Endodermal cell (in vitro differentiated cells): ENCODE data around the gene KRTAP4-4. TPM values are rescaled to one million over a fixed set of nuclear protein-coding genes. Genes with fewer than 3 reads are reported as not detected.
"Not testable (repeated sequence)": the region's sequence is repeated elsewhere in the genome, so short reads cannot be mapped to it uniquely, and the experiment has no call there.

Source experiments
- DNase-seq: peaks from one replicate; pipeline ENCODE4 v3.0.0-alpha.2; 2017
- H3K27ac ChIP-seq: 2 replicates; pipeline ENCODE4 v1.5.1; 2013; ENCODE audit warnings: mild to moderate bottlenecking, low read depth, low read length, moderate library complexity
- H3K27me3 ChIP-seq: 2 replicates; pipeline ENCODE4 v1.6.1; 2013; ENCODE audit warnings: mild to moderate bottlenecking, low read length, moderate library complexity; ENCODE audit not compliant: insufficient read depth, control insufficient read depth, poor library complexity, severe bottlenecking
- H3K36me3 ChIP-seq: 2 replicates; pipeline ENCODE4 v1.7.0; 2013; ENCODE audit warnings: mild to moderate bottlenecking, low read length, moderate library complexity; ENCODE audit not compliant: control insufficient read depth, insufficient read depth
- H3K4me1 ChIP-seq: one replicate; pipeline ENCODE4 v1.7.0; 2013; ENCODE audit warnings: low read length; ENCODE audit not compliant: control insufficient read depth, insufficient read depth
- H3K4me3 ChIP-seq: 2 replicates; pipeline ENCODE4 v1.5.1; 2013; ENCODE audit warnings: mild to moderate bottlenecking, low read length, moderate library complexity
- H3K9ac ChIP-seq: 2 replicates; pipeline ENCODE4 v1.6.1; 2013; ENCODE audit warnings: mild to moderate bottlenecking, low read length, moderate library complexity; ENCODE audit not compliant: poor library complexity, severe bottlenecking; ENCODE audit errors: extremely low read depth
- H3K9me3 ChIP-seq: 2 replicates; pipeline ENCODE4 v1.6.1; 2013; ENCODE audit warnings: mild to moderate bottlenecking, low read length, moderate library complexity; ENCODE audit not compliant: control insufficient read depth
- H3K27ac Mint-ChIP-seq: 2 replicates; pipeline ENCODE4 v1.8.0; 2020; ENCODE audit warnings: mixed read lengths
- H3K27me3 Mint-ChIP-seq: 2 replicates; pipeline ENCODE4 v1.8.0; 2021; ENCODE audit warnings: mild to moderate bottlenecking, mixed read lengths; ENCODE audit not compliant: insufficient read depth
- H3K36me3 Mint-ChIP-seq: 2 replicates; pipeline ENCODE4 v1.8.0; 2020; ENCODE audit warnings: low read depth, mixed read lengths
- H3K4me1 Mint-ChIP-seq: 2 replicates; pipeline ENCODE4 v1.8.0; 2020; ENCODE audit warnings: mixed read lengths
- H3K4me3 Mint-ChIP-seq: 2 replicates; pipeline ENCODE4 v1.8.0; 2020; ENCODE audit warnings: mild to moderate bottlenecking, moderate library complexity, mixed read lengths
- H3K9me3 Mint-ChIP-seq: 2 replicates; pipeline ENCODE4 v1.8.0; 2020; ENCODE audit warnings: mild to moderate bottlenecking, mixed read lengths
- CTCF ChIP-seq: fragments of 200-600 bp; sonication (generic); conservative IDR thresholded peaks from 2 replicates; pipeline ENCODE4 v1.5.0; 2021; ENCODE audit warnings: antibody characterized with exemption, mild to moderate bottlenecking
- WGBS, 2 experiments: methylation state at CpG; one replicate each; pipeline versions ENCODE4 v1.1.5 to v1.1.7; 2013; ENCODE audit warnings: missing lambda C conversion rate in 2 of 2, mixed read lengths in 1 of 2; ENCODE audit not compliant: insufficient coverage in 1 of 2, insufficient read length in 1 of 2; 5-methylcytosine and 5-hydroxymethylcytosine counted together
- total RNA-seq, 2 donors: library from RNA; stranded (reverse); fragmentation: NEBNext Ultra II Directional in 1 of 2; extraction: Animal tissue kit (Norgen Biotek cat#: 25700) in 1 of 2; gene quantifications; 2 replicates in 1 of 2; 3 replicates in 1 of 2; pipeline ENCODE4 v1.2.1, GENCODE V29; 2021

KRTAP4-4 gene
- total RNA-seq, 2 donors from 2014 or later = not detected

- no peaks in the 10 kb centered on the region for H3K4me1 Mint-ChIP-seq
- Histone ChIP-seq H3K27me3 (no peaks in the 10 kb centered on the region), H3K4me1 (no peaks in the 10 kb centered on the region), H3K4me3 (no peak overlapping the region), H3K9ac (no peak overlapping the region), H3K9me3 (no peaks in the 10 kb centered on the region), H3K36me3 (no peaks in the 10 kb centered on the region), H3K27ac (no peak overlapping the region)
- H3K27ac Mint-ChIP-seq = no peak overlapping the region
- no peak for TF ChIP-seq CTCF
- peaks cover 8% of the 10 kb centered on the region for H3K27me3 Mint-ChIP-seq
- no peaks in the 10 kb centered on the region for H3K36me3 Mint-ChIP-seq
- 94 to 100% methylated on average over 1 to 4 of the region's 4 CpGs for WGBS, 2 experiments
- H3K4me3 Mint-ChIP-seq = no peak overlapping the region
- H3K9me3 Mint-ChIP-seq = peaks cover 6% of the 10 kb centered on the region
- no peak for DNase-seq
Measured at GRCh38 chr17:41118721-41119120, 41.8 kb downstream of the KRTAP4-4 start.

DNA sequence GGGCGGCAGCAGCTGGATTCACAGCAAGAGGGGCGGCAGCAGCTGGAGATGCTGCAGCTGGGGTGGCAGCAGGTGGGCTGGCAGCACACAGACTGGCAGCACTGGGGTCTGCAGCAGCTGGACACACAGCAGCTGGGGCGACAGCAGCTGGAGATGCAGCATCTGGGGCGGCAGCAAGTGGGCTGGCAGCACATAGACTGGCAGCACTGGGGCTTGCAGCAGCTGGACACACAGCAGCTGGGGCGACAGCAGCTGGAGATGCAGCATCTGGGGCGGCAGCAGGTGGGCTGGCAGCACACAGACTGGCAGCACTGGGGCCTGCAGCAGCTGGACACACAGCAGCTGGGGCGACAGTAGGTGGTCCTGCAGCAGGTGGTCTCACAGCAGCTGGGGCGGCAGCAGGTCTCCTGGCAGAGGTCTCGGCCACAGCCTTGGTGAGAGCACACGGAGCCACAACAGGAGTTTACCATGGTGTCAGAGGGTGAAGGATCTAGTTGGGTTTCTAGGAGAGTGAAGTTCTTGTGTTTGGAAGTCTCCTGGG, 42.6 kb downstream of the KRTAP4-4 start, which contains the start of gene KRTAP4-11:
Gene KRTAP4-11, minus strand, starts transcription at position 528 of the 541 bp plus-strand sequence. Its CDS starts 58 bp downstream, at position 470.
- H3K27me3 ChIP-seq, H3K36me3 Mint-ChIP-seq, H3K27ac ChIP-seq, DNase-seq, H3K4me1 ChIP-seq, H3K9me3 ChIP-seq, H3K27ac Mint-ChIP-seq, H3K36me3 ChIP-seq, H3K9ac ChIP-seq, H3K4me1 Mint-ChIP-seq, H3K27me3 Mint-ChIP-seq, H3K4me3 Mint-ChIP-seq, H3K4me3 ChIP-seq: not testable (repeated sequence)
- peaks cover 13% of the 10 kb centered on the region for H3K9me3 Mint-ChIP-seq
- 81 to 100% methylated on average over 5 to 10 of the region's 10 CpGs for WGBS, 2 experiments

DNA sequence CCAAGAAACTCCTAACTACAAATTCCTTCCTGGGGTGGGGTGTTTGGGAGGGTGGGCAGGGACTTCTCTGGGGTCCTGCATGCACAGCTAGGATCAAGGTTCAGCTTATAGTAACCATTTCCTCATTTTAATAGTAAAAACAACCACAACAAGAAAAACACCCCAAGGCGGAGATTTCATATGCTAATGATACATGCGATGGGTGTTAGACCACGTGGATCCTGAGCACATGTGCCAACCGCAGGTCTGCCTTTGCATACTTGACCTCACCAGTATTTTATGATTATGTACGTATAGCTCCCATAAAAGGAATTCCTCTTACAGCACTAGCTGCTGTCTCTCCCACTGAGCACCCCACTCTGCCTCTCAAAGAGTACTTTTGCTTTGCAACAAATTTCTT, 44.3 kb downstream of the KRTAP4-4 start:
- no peak overlapping the region for H3K9ac ChIP-seq
- Mint-ChIP-seq H3K9me3 (peaks cover 20% of the 10 kb centered on the region), H3K4me1 (no peaks in the 10 kb centered on the region), H3K27ac (no peak overlapping the region), H3K36me3 (no peaks in the 10 kb centered on the region), H3K4me3 (no peak overlapping the region), H3K27me3 (peaks cover 8% of the 10 kb centered on the region)
- H3K4me3 ChIP-seq = no peak overlapping the region
- no peak for DNase-seq
- H3K4me1 ChIP-seq = no peaks in the 10 kb centered on the region
- H3K27me3 ChIP-seq = no peaks in the 10 kb centered on the region
- H3K36me3 ChIP-seq = no peaks in the 10 kb centered on the region
- WGBS, 2 experiments = 89 to 93% methylated on average over 5 of the region's 5 CpGs
- H3K27ac ChIP-seq = no peak overlapping the region
- TF ChIP-seq CTCF = no peak
- peaks cover 23% of the 10 kb centered on the region for H3K9me3 ChIP-seq
